HCT116 (cell line): ENCODE measurements around the gene EEF1A2.

ENCODE experiments used
- EZH2 ChIP-seq: fragments of 200-600 bp; sonication (generic); IDR thresholded peaks from 2 replicates; pipeline ENCODE4 v1.6.1; 2017; ENCODE audit warnings: antibody characterized with exemption, mixed run types
- FOSL1 ChIP-seq: IDR thresholded peaks from 2 replicates; pipeline ENCODE4 v1.6.1; 2012; ENCODE audit warnings: low read depth
- POLR2A ChIP-seq: IDR thresholded peaks from 2 replicates; pipeline ENCODE4 v1.7.0; 2011; ENCODE audit warnings: borderline replicate concordance; ENCODE audit not compliant: insufficient read depth, insufficient read length; ENCODE audit errors: extremely low read depth
- SRF ChIP-seq: IDR thresholded peaks from 2 replicates; pipeline ENCODE4 v1.6.1; 2012; ENCODE audit warnings: low read depth

DNA sequence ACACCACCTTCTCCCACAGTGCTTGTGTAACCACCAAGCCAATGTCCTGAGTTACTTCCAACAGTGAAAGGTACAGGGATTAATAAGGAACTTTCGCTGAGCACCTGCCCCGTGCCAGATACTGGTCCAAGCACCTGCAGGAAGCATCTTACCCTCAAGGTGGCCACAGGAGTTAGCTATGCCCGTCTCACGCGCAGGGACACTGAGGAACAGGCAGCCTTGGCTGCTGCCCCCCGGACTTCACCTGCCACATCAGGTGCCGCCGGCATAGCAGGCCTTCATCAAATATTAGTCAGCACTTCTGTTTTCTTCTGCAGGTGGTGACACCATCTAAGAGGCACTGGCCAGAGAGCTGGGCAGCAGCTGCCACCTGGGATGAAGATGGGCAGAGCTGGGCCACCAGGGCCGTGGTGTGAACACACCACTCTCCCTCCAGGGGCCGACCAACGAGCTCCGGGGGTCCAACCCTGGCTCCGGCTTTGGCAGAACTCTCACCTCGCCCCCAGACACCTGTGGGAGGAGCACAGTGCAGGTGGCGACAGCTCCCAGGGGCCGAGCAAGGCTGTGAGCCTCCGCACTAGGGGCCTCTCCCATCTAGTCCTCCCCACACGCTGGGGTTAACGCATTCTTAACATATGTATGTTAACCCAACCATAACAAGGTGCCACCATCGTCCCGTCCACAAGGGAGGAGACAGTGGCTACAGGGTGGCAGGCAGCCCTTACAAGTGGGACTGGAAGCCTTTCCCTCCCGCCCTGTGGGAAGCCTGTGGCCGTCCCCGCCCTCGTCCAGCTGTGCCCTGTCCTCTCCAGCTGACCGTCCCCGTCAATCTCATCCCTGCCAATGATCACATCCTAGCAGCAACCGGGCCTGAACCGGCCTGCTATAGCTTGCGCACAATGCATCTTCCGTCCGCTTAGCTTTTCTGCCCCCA, 18.8 kb upstream of the EEF1A2 start:
- no peak for TF ChIP-seq FOSL1
- no peak for TF ChIP-seq EZH2
- TF ChIP-seq POLR2A = no peak
- no peak for TF ChIP-seq SRF
